ENCODE results near the gene GOLGA8M.
"Not testable (repeated sequence)": the region's sequence is repeated elsewhere in the genome, so short reads cannot be mapped to it uniquely, and the experiment has no call there.

GOLGA8M gene

GRCh38 chr15:28656018-28656360 lies 56.2 kb downstream of the GOLGA8M start:
- not testable (repeated sequence) for H3K36me3 ChIP-seq (ENCODE audit: control insufficient read depth, insufficient read depth, low read length); H3K4me3 ChIP-seq (ENCODE audit: low read depth, low read length); H3K9ac ChIP-seq (ENCODE audit: low read depth, low read length); H3K27ac ChIP-seq (ENCODE audit: low read depth, low read length); H3K4me1 ChIP-seq (ENCODE audit: control insufficient read depth, insufficient read depth, low read length); H3K9me3 ChIP-seq (ENCODE audit: control insufficient read depth, insufficient read depth, low read length); H3K27me3 ChIP-seq (ENCODE audit: control insufficient read depth, insufficient read depth, low read length)

- not testable (repeated sequence) for H3K9me3 ChIP-seq (ENCODE audit: control insufficient read depth, insufficient read depth, low read length); H3K9ac ChIP-seq (ENCODE audit: low read depth, low read length); H3K27ac ChIP-seq (ENCODE audit: low read depth, low read length); H3K27me3 ChIP-seq (ENCODE audit: control insufficient read depth, insufficient read depth, low read length); H3K4me3 ChIP-seq (ENCODE audit: low read depth, low read length); H3K4me1 ChIP-seq (ENCODE audit: control insufficient read depth, insufficient read depth, low read length); H3K36me3 ChIP-seq (ENCODE audit: control insufficient read depth, insufficient read depth, low read length)
Observed at GRCh38 chr15:28655329-28656017, 56.7 kb downstream of the GOLGA8M start.

DNA sequence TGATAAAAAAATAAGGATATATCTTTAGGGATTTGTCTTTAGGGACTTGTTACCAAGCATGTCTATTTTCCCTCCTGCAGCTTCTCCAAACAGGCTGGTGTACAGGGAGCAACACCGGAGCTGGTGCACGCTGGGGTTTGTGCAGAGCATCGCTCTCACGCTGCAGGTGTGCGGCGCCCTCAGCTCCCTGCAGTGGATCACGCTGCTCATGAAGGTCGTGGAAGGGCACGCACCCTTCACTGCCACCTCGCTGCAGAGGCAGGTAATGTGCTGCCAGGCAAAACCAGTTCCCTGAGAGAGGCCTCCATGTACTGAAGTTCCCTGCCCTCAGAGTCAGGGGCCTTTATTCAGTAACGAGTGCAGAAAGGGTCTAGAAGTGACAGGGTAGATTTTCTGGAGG lies 58.0 kb downstream of the GOLGA8M start:
- not testable (repeated sequence) for H3K4me1 ChIP-seq (ENCODE audit: control insufficient read depth, insufficient read depth, low read length); H3K27ac ChIP-seq (ENCODE audit: low read depth, low read length); H3K27me3 ChIP-seq (ENCODE audit: control insufficient read depth, insufficient read depth, low read length); H3K9me3 ChIP-seq (ENCODE audit: control insufficient read depth, insufficient read depth, low read length); H3K4me3 ChIP-seq (ENCODE audit: low read depth, low read length); H3K36me3 ChIP-seq (ENCODE audit: control insufficient read depth, insufficient read depth, low read length); H3K9ac ChIP-seq (ENCODE audit: low read depth, low read length)

GRCh38 chr15:28652538-28652937 lies 59.7 kb downstream of the GOLGA8M start:
- not testable (repeated sequence) for H3K36me3 ChIP-seq (ENCODE audit: control insufficient read depth, insufficient read depth, low read length); H3K4me1 ChIP-seq (ENCODE audit: control insufficient read depth, insufficient read depth, low read length); H3K4me3 ChIP-seq (ENCODE audit: low read depth, low read length); H3K9ac ChIP-seq (ENCODE audit: low read depth, low read length); H3K27me3 ChIP-seq (ENCODE audit: control insufficient read depth, insufficient read depth, low read length); H3K27ac ChIP-seq (ENCODE audit: low read depth, low read length); H3K9me3 ChIP-seq (ENCODE audit: control insufficient read depth, insufficient read depth, low read length)

All from HUES48 (cell line).